DOHH2 (cell line): ENCODE results near the gene MYO1D.

ENCODE experiments used
- CTCF ChIP-seq: fragments of 200-600 bp; sonication (generic); IDR thresholded peaks from one replicate; pipeline ENCODE4 v1.5.1; 2014; ENCODE audit warnings: antibody characterized with exemption, mild to moderate bottlenecking, low read depth, low read length; ENCODE audit not compliant: poor library complexity, severe bottlenecking
- EZH2phosphoT487 ChIP-seq: fragments of 200-600 bp; sonication (generic); IDR thresholded peaks from 2 replicates; pipeline ENCODE4 v1.6.1; 2017; ENCODE audit warnings: borderline replicate concordance, mild to moderate bottlenecking, antibody characterized with exemption, low read length, moderate library complexity, mixed read lengths

- no peak for TF ChIP-seq CTCF
- no peak for TF ChIP-seq EZH2phosphoT487
These were observed 149.2 kb downstream of the MYO1D start for GRCh38 chr17:32727681-32728080.
